B cell (primary cell): Measurements from ENCODE around the gene OR2J1. TPM values are rescaled to one million over a fixed set of nuclear protein-coding genes. Genes with fewer than 3 reads are reported as not detected.

Source experiments
- ATAC-seq: fragments of 200-7000 bp; cut with Tn5 transposase; one replicate; pipeline ENCODE4 v1.10.0; 2021; ENCODE audit warnings: low read depth, mild to moderate bottlenecking, moderate number of reproducible peaks, moderate library complexity
- CTCF ChIA-PET: fragments of 350-600 bp; sonication (Branson Sonifier 250); formaldehyde crosslinking; loops from one replicate; lab custom pipeline; 2021; ENCODE audit warnings: antibody characterized with exemption, inconsistent platforms; lab: Charles Lee
- POLR2A ChIA-PET: fragments of 350-600 bp; sonication (Branson Sonifier 250); formaldehyde crosslinking; loops from one replicate; lab custom pipeline; 2021; ENCODE audit warnings: antibody characterized with exemption; lab: Charles Lee
- DNase-seq: peaks from one replicate; pipeline ENCODE4 v3.0.0; 2013
- H2AFZ ChIP-seq: 2 replicates; pipeline ENCODE4 v1.6.1; 2012; ENCODE audit warnings: mild to moderate bottlenecking, low read depth, low read length; ENCODE audit not compliant: insufficient read depth, poor library complexity, severe bottlenecking
- H3K27ac ChIP-seq, 2 donors: 1 replicate in 1 of 2; 2 replicates in 1 of 2; pipeline ENCODE4 v1.5.1; 2012 to 2013; ENCODE audit warnings: low read length in 2 of 2, mild to moderate bottlenecking in 2 of 2, moderate library complexity in 1 of 2
- H3K27me3 ChIP-seq, 4 experiments: fragments of 200-600 bp in 1 of 4; sonication (generic) in 1 of 4; replicated peaks in 1 of 4; 1 replicate in 2 of 4; 2 replicates in 2 of 4; pipeline versions ENCODE4 v1.6.1 to v1.7.0; 2013 to 2016; ENCODE audit warnings: low read length in 3 of 4, mild to moderate bottlenecking in 2 of 4, mixed read lengths in 1 of 4, moderate library complexity in 1 of 4; ENCODE audit not compliant: insufficient read depth in 4 of 4, control insufficient read depth in 3 of 4; ENCODE audit errors: control extremely low read depth in 1 of 4
- H3K36me3 ChIP-seq, 2 experiments: replicated peaks in 1 of 2; 1 replicate in 1 of 2; 2 replicates in 1 of 2; pipeline versions ENCODE4 v1.6.1 to v1.7.1; 2013; ENCODE audit warnings: low read length in 1 of 2; ENCODE audit not compliant: insufficient read depth in 2 of 2, control insufficient read depth in 1 of 2; ENCODE audit errors: control extremely low read depth in 1 of 2, extremely low read depth in 1 of 2
- H3K4me1 ChIP-seq, 2 donors: fragments of 200-600 bp in 1 of 2; sonication (generic) in 1 of 2; 1 replicate in 1 of 2; 2 replicates in 1 of 2; pipeline versions ENCODE4 v1.5.1 to v1.6.1; 2013 to 2017; ENCODE audit warnings: low read length in 2 of 2; ENCODE audit not compliant: control insufficient read depth in 2 of 2, insufficient read depth in 2 of 2
- H3K4me2 ChIP-seq: replicated peaks from 2 replicates; pipeline ENCODE3; 2012; ENCODE audit warnings: mild to moderate bottlenecking, low read depth, low read length; ENCODE audit not compliant: poor library complexity, severe bottlenecking
- H3K4me3 ChIP-seq, 5 experiments: fragments of 200-600 bp in 1 of 5; sonication (generic) in 1 of 5; 1 replicate in 3 of 5; 2 replicates in 2 of 5; pipeline versions ENCODE4 v1.5.1 to v1.7.0; 2011 to 2016; ENCODE audit warnings: low read length in 4 of 5, mild to moderate bottlenecking in 4 of 5, low read depth in 2 of 5, control low read depth in 1 of 5, moderate library complexity in 1 of 5; ENCODE audit not compliant: insufficient read depth in 1 of 5; ENCODE audit errors: control extremely low read depth in 1 of 5, extremely low read depth in 1 of 5
- H3K79me2 ChIP-seq: fragments of 200-600 bp; sonication (generic); one replicate; pipeline ENCODE4 v1.6.0; 2016; ENCODE audit warnings: low read length; ENCODE audit not compliant: control insufficient read depth, insufficient read depth
- H3K9ac ChIP-seq: fragments of 200-600 bp; sonication (generic); 2 replicates; pipeline ENCODE4 v1.6.1; 2017; ENCODE audit warnings: mild to moderate bottlenecking, low read length, moderate library complexity
- H3K9me3 ChIP-seq, 3 donors: one replicate each; pipeline versions ENCODE4 v1.6.1 to v1.7.1; 2013; ENCODE audit warnings: low read length in 2 of 3; ENCODE audit not compliant: control insufficient read depth in 2 of 3, insufficient read depth in 1 of 3; ENCODE audit errors: control extremely low read depth in 1 of 3
- H4K20me1 ChIP-seq: 2 replicates; pipeline ENCODE4 v1.6.0; 2012; ENCODE audit warnings: mild to moderate bottlenecking, low read length; ENCODE audit not compliant: insufficient read depth, control insufficient read depth, poor library complexity, severe bottlenecking
- H3K27ac Mint-ChIP-seq: one replicate; pipeline ENCODE4 v1.8.0; 2021; ENCODE audit warnings: mixed read lengths
- H3K27me3 Mint-ChIP-seq: one replicate; pipeline ENCODE4 v1.8.0; 2021; ENCODE audit warnings: mixed read lengths
- H3K4me1 Mint-ChIP-seq: one replicate; pipeline ENCODE4 v1.8.0; 2021; ENCODE audit warnings: mixed read lengths
- H3K4me3 Mint-ChIP-seq: one replicate; pipeline ENCODE4 v1.8.0; 2021; ENCODE audit warnings: mixed read lengths
- H3K9me3 Mint-ChIP-seq: one replicate; pipeline ENCODE4 v1.8.0; 2022; ENCODE audit warnings: mixed read lengths; ENCODE audit not compliant: insufficient read depth
- EZH2 ChIP-seq: IDR thresholded peaks from 2 replicates; pipeline ENCODE4 v1.6.1; 2012; ENCODE audit warnings: borderline replicate concordance, low read depth, mild to moderate bottlenecking, moderate library complexity, low read length; ENCODE audit not compliant: insufficient read depth, poor library complexity, severe bottlenecking
- WGBS: methylation state at CpG from one replicate; pipeline ENCODE4 v1.1.5; 2013; ENCODE audit warnings: missing lambda C conversion rate; ENCODE audit not compliant: insufficient coverage; 5-methylcytosine and 5-hydroxymethylcytosine counted together
- intact Hi-C: fragments of 100-400 bp; cut with micrococcal nuclease; formaldehyde crosslinking; loops from one replicate; pipeline ENCODE4 v1.10.0; 2022
- polyA plus RNA-seq: library from polyadenylated mRNA; depleted of rRNA; stranded (reverse); fragments of >200 nt; gene quantifications from 2 replicates; pipeline ENCODE4 v1.2.3, GENCODE V29; 2012
- total RNA-seq, 2 donors: library from RNA; stranded (reverse); fragments of 120-200 nt in 1 of 2; gene quantifications; 1 replicate in 1 of 2; 2 replicates in 1 of 2; pipeline versions ENCODE4 v1.2.3 to v1.2.4, GENCODE V29; 2013 to 2022
- TF ChIP-seq, protein P1 (sequence below): fragments of 200-600 bp; IDR thresholded peaks from one replicate; pipeline ENCODE4 v1.8.0; 2022; ENCODE audit warnings: antibody characterized with exemption, mild to moderate bottlenecking

OR2J1 gene
- total and polyA plus RNA-seq, 2 donors (not counting 1 experiment from before 2014, with no cell fraction given) = not detected

DNA sequence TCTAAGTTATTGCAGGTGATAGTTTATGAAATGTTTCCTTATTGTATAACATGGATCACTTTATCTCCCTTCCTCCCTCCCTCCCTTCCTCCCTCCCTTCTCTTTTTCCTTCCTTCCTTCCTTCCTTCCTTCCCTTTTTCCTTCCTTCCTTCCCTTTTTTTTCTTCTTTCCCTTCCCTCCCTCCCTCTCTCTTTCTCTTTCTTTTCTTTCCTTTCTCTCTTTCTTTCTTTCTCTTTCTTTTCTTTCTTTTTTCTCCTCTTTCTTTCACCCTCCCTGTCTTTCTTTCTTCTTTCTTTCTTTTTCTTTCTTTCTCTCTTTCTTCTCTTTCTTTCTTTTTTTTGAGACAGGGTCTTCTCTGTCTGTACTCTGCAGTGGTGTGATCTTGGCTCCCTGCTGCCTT lies 18.0 kb upstream of the OR2J1 start:
- no peak for ATAC-seq
- peaks cover 19% of the 10 kb centered on the region for H3K27me3 Mint-ChIP-seq
- no peak overlapping the region for H3K4me2 ChIP-seq
- H3K9ac ChIP-seq = no peak overlapping the region
- DNase-seq = no peak
- H3K27ac Mint-ChIP-seq = no peak overlapping the region
- H4K20me1 ChIP-seq = no peaks in the 10 kb centered on the region
- H3K4me1 ChIP-seq = no peaks in the 10 kb centered on the region
- H3K79me2 ChIP-seq = no peaks in the 10 kb centered on the region
- no peak overlapping the region for H3K4me3 Mint-ChIP-seq
- no peaks in the 10 kb centered on the region for H3K36me3 ChIP-seq
- H3K9me3 ChIP-seq = no peaks in the 10 kb centered on the region
- H3K27me3 ChIP-seq = peaks cover 0 to 8% (median 2%) of the 10 kb centered on the region in 4 experiments
- no peak overlapping the region for H2AFZ ChIP-seq
- intact Hi-C loops = no loop called here
- no peak overlapping the region for H3K27ac ChIP-seq
- no peak overlapping the region for H3K4me3 ChIP-seq
- ChIA-PET POLR2A (no interaction called here), CTCF (no interaction called here)
- no peak for TF ChIP-seq EZH2
- TF ChIP-seq, protein P1, sequence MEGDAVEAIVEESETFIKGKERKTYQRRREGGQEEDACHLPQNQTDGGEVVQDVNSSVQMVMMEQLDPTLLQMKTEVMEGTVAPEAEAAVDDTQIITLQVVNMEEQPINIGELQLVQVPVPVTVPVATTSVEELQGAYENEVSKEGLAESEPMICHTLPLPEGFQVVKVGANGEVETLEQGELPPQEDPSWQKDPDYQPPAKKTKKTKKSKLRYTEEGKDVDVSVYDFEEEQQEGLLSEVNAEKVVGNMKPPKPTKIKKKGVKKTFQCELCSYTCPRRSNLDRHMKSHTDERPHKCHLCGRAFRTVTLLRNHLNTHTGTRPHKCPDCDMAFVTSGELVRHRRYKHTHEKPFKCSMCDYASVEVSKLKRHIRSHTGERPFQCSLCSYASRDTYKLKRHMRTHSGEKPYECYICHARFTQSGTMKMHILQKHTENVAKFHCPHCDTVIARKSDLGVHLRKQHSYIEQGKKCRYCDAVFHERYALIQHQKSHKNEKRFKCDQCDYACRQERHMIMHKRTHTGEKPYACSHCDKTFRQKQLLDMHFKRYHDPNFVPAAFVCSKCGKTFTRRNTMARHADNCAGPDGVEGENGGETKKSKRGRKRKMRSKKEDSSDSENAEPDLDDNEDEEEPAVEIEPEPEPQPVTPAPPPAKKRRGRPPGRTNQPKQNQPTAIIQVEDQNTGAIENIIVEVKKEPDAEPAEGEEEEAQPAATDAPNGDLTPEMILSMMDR = no peak
- H3K4me1 Mint-ChIP-seq = no peaks in the 10 kb centered on the region
- no peaks in the 10 kb centered on the region for H3K9me3 Mint-ChIP-seq

DNA sequence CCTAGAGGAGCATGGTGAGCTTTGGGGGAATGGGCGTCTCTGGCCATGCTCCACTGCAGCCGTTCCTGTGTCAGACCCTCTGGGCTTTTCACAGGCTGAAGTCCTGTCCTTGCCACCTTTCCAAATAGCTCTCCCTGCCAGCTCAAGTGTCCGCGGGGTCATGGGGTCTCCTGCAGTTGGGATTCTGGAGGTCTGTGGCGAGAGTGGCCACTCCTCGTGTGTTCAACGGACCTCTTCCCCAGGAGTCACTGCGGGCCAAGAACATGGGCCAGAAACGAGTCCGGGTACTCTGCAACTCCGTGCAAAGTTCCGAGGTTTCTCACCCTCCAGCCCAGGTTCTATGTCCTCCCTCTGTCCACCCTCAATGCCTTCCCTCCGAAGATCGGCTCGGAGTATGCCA lies 16.8 kb upstream of the OR2J1 start:
- H3K27me3 Mint-ChIP-seq = peaks cover 27% of the 10 kb centered on the region
- H3K4me2 ChIP-seq = no peak overlapping the region
- H3K4me1 ChIP-seq = no peaks in the 10 kb centered on the region
- no peak overlapping the region for H3K9ac ChIP-seq
- H3K27me3 ChIP-seq = peaks cover 0 to 4% (median 2%) of the 10 kb centered on the region in 4 experiments
- H3K79me2 ChIP-seq = no peaks in the 10 kb centered on the region
- H3K9me3 Mint-ChIP-seq = no peaks in the 10 kb centered on the region
- H3K27ac ChIP-seq = no peak overlapping the region
- ChIA-PET POLR2A (no interaction called here), CTCF (interaction anchor here (1.1 kb wide), 1 partner anchor 17 kb away, joined by 3 read pairs; the partner anchor contains the start of gene OR2J1)
- H3K4me3 ChIP-seq = no peak overlapping the region
- WGBS = 93% methylated on average over 12 of the region's 15 CpGs
- H3K27ac Mint-ChIP-seq = no peak overlapping the region
- DNase-seq (no peak), ATAC-seq (no peak)
- H2AFZ ChIP-seq = no peak overlapping the region
- H3K4me1 Mint-ChIP-seq = no peaks in the 10 kb centered on the region
- no peaks in the 10 kb centered on the region for H3K36me3 ChIP-seq
- no peaks in the 10 kb centered on the region for H4K20me1 ChIP-seq
- no peak overlapping the region for H3K4me3 Mint-ChIP-seq
- TF ChIP-seq, protein P1 = no peak
- no peak for TF ChIP-seq EZH2
- no peaks in the 10 kb centered on the region for H3K9me3 ChIP-seq
- intact Hi-C loops = no loop called here
